CD4-positive, alpha-beta memory T cell (primary cell): ENCODE results near the gene ZNF425. TPM values are rescaled to one million over a fixed set of nuclear protein-coding genes. Genes with fewer than 3 reads are reported as not detected.
"Not testable (repeated sequence)": the region's sequence is repeated elsewhere in the genome, so short reads cannot be mapped to it uniquely, and the experiment has no call there.

Experiments
- CTCF ChIA-PET: fragments of 350-600 bp; sonication (Branson Sonifier 250); formaldehyde crosslinking; loops from one replicate; lab custom pipeline; 2021; ENCODE audit warnings: inconsistent platforms; ENCODE audit not compliant: partially characterized antibody; lab: Charles Lee
- POLR2A ChIA-PET: fragments of 350-600 bp; sonication (Branson Sonifier 250); formaldehyde crosslinking; loops from one replicate; lab custom pipeline; 2021; ENCODE audit not compliant: partially characterized antibody; lab: Charles Lee
- DNase-seq, 5 donors: peaks; one replicate each; pipeline versions ENCODE4 v3.0.0 to v3.0.0-alpha.2; 2020 to 2022; ENCODE audit warnings: mixed read lengths in 1 of 5
- H3K27ac ChIP-seq: one replicate; pipeline ENCODE4 v1.7.0; 2013; ENCODE audit warnings: low read depth, low read length
- H3K27me3 ChIP-seq: 2 replicates; pipeline ENCODE4 v1.7.0; 2013; ENCODE audit warnings: mild to moderate bottlenecking, low read length, moderate library complexity; ENCODE audit not compliant: insufficient read depth
- H3K36me3 ChIP-seq: 2 replicates; pipeline ENCODE4 v1.7.0; 2013; ENCODE audit warnings: mild to moderate bottlenecking, low read length, moderate library complexity; ENCODE audit not compliant: insufficient read depth
- H3K4me1 ChIP-seq: 2 replicates; pipeline ENCODE4 v1.7.0; 2013; ENCODE audit warnings: mild to moderate bottlenecking, low read length, moderate library complexity; ENCODE audit not compliant: insufficient read depth
- H3K4me3 ChIP-seq, 2 donors: one replicate each; pipeline ENCODE4 v1.7.0; 2013; ENCODE audit warnings: low read length in 2 of 2, mild to moderate bottlenecking in 1 of 2
- H3K9me3 ChIP-seq, 2 donors: one replicate each; pipeline ENCODE4 v1.7.0; 2013; ENCODE audit warnings: low read length in 2 of 2, control low read depth in 1 of 2; ENCODE audit not compliant: control insufficient read depth in 1 of 2
- H3K27ac Mint-ChIP-seq, 7 donors: one replicate each; pipeline ENCODE4 v1.8.0; 2020 to 2021; ENCODE audit warnings: mixed read lengths in 7 of 7, mild to moderate bottlenecking in 6 of 7, inconsistent platforms in 3 of 7, moderate library complexity in 3 of 7
- H3K27me3 Mint-ChIP-seq, 2 donors: one replicate each; pipeline ENCODE4 v1.8.0; 2020 to 2021; ENCODE audit warnings: mixed read lengths in 2 of 2
- H3K36me3 Mint-ChIP-seq, 2 donors: one replicate each; pipeline ENCODE4 v1.8.0; 2020 to 2021; ENCODE audit warnings: mixed read lengths in 2 of 2, inconsistent platforms in 1 of 2, mild to moderate bottlenecking in 1 of 2
- H3K4me1 Mint-ChIP-seq, 4 donors: one replicate each; pipeline ENCODE4 v1.8.0; 2020 to 2021; ENCODE audit warnings: mixed read lengths in 4 of 4, mild to moderate bottlenecking in 1 of 4
- H3K4me3 Mint-ChIP-seq, 8 donors: one replicate each; pipeline ENCODE4 v1.8.0; 2020 to 2021; ENCODE audit warnings: mixed read lengths in 8 of 8, mild to moderate bottlenecking in 7 of 8, moderate library complexity in 6 of 8, inconsistent platforms in 3 of 8
- H3K9me3 Mint-ChIP-seq, 8 donors: one replicate each; pipeline ENCODE4 v1.8.0; 2020 to 2021; ENCODE audit warnings: mixed read lengths in 8 of 8, mild to moderate bottlenecking in 5 of 8, inconsistent platforms in 3 of 8, moderate library complexity in 1 of 8
- intact Hi-C: fragments of 100-400 bp; cut with micrococcal nuclease; formaldehyde crosslinking; loops from one replicate; pipeline ENCODE4 v1.15.1; 2023
- polyA plus RNA-seq, 2 donors: library from polyadenylated mRNA; unstranded; fragments of 300-500 nt; fragmentation: Illumina TruSeq; gene quantifications; one replicate each; pipeline ENCODE4 v1.2.3, GENCODE V29; 2021
- total RNA-seq, 2 experiments: library from RNA; stranded (reverse); gene quantifications; one replicate each; pipeline ENCODE4 v1.2.3, GENCODE V29; 2021

Gene ZNF425
- total and polyA plus RNA-seq, 4 experiments from 2014 or later = 0.24 to 4.0 (median 2.5) TPM

GRCh38 chr7:149092244-149092643 is 33.9 kb downstream of the ZNF425 start:
- DNase-seq, H3K9me3 ChIP-seq, H3K27me3 ChIP-seq, H3K4me3 ChIP-seq, H3K9me3 Mint-ChIP-seq, H3K36me3 Mint-ChIP-seq, H3K27ac ChIP-seq, H3K36me3 ChIP-seq, intact Hi-C loops, H3K27me3 Mint-ChIP-seq: not testable (repeated sequence)
- CTCF ChIA-PET = interaction anchor here (0.7 to 1.7 kb wide), 6 partner anchors 20 to 392 kb away, joined by 3 to 7 read pairs (median 3); partner anchors contain the start of genes ZNF398 and ZNF425
- peaks cover 10 to 27% (median 16%) of the 10 kb centered on the region in 4 donors for H3K4me1 Mint-ChIP-seq
- POLR2A ChIA-PET = interaction anchor here (0.6 to 1.1 kb wide), 4 partner anchors 26 to 86 kb away, joined by 4 to 9 read pairs (median 4); partner anchors contain the start of gene ZNF425
- H3K4me3 Mint-ChIP-seq = peak overlapping the region in 6 of 8 donors; percentile 21 to 99 (median 49)
- peaks cover 14% of the 10 kb centered on the region for H3K4me1 ChIP-seq
- H3K27ac Mint-ChIP-seq = peak overlapping the region in 4 of 7 donors; percentile 17 to 88 (median 40)

GRCh38 chr7:149090397-149091195 is 35.5 kb downstream of the ZNF425 start, which contains the start of gene ZNF786:
Gene ZNF786 (minus strand): TSS chr7:149090718. CDS start chr7:149090640, 78 bp downstream.
- POLR2A ChIA-PET = interaction anchor here (0.6 to 2.8 kb wide), 7 partner anchors 19 to 148 kb away, joined by 3 to 13 read pairs (median 8); partner anchors contain the start of genes PDIA4, ZNF398 and ZNF425
- peak within 1 kb of the TSS; percentile 76 to 99 for H3K4me3 ChIP-seq
- H3K27me3 Mint-ChIP-seq = no peaks in the 10 kb centered on the region
- H3K27ac Mint-ChIP-seq = peak within 1 kb of the TSS; percentile 88 to 100 (median 99)
- CTCF ChIA-PET = interaction anchor here (0.6 to 1.0 kb wide), 7 partner anchors 18 to 96 kb away, joined by 3 to 10 read pairs (median 3); partner anchors contain the start of genes ZNF398 and ZNF425
- H3K9me3 ChIP-seq = no peaks in the 10 kb centered on the region
- peaks cover 13 to 36% (median 18%) of the 10 kb centered on the region in 4 donors for H3K4me1 Mint-ChIP-seq
- intact Hi-C loops = loop anchor here (1.0 kb wide), 8 partner anchors 24 to 206 kb away; partner anchors contain the start of genes EZH2, PDIA4, ZNF398 and ZNF425
- H3K4me3 Mint-ChIP-seq = peak within 1 kb of the TSS; percentile 95 to 100 (median 99)
- H3K27ac ChIP-seq = peak within 1 kb of the TSS; percentile 88
- no peaks in the 10 kb centered on the region for H3K36me3 ChIP-seq
- DNase-seq = peak; percentile 89 to 91 (median 91)
- H3K9me3 Mint-ChIP-seq = no peaks in the 10 kb centered on the region
- H3K4me1 ChIP-seq = peaks cover 14% of the 10 kb centered on the region
- H3K27me3 ChIP-seq = no peaks in the 10 kb centered on the region
- peaks cover 3 to 8% of the 10 kb centered on the region in 2 donors for H3K36me3 Mint-ChIP-seq

GRCh38 chr7:149087376-149087775 is 38.7 kb downstream of the ZNF425 start:
- peak overlapping the region in 1 of 8 donors; percentile 57 for H3K4me3 Mint-ChIP-seq
- no peaks in the 10 kb centered on the region for H3K9me3 ChIP-seq
- peaks cover 14% of the 10 kb centered on the region for H3K4me1 ChIP-seq
- intact Hi-C loops = no loop called here
- no peak for DNase-seq
- no peak overlapping the region for H3K27ac ChIP-seq
- H3K4me1 Mint-ChIP-seq = peaks cover 13 to 36% (median 19%) of the 10 kb centered on the region in 4 donors
- no peak overlapping the region for H3K4me3 ChIP-seq
- peak overlapping the region in 3 of 7 donors; percentile 4 to 59 (median 54) for H3K27ac Mint-ChIP-seq
- no peaks in the 10 kb centered on the region for H3K36me3 ChIP-seq
- no peaks in the 10 kb centered on the region for H3K27me3 ChIP-seq
- POLR2A ChIA-PET = interaction anchor here (1.0 kb wide), 1 partner anchor 39 kb away, joined by 3 read pairs; no protein-coding TSS in a partner anchor
- no peaks in the 10 kb centered on the region for H3K27me3 Mint-ChIP-seq
- H3K36me3 Mint-ChIP-seq = peaks cover 17 to 19% of the 10 kb centered on the region in 2 donors
- CTCF ChIA-PET = interaction anchor here (0.7 to 4.0 kb wide), 2 partner anchors 60 to 82 kb away, joined by 3 to 19 read pairs; partner anchors contain the start of gene ZNF398
- no peaks in the 10 kb centered on the region for H3K9me3 Mint-ChIP-seq

GRCh38 chr7:149085866-149086265 is 40.3 kb downstream of the ZNF425 start:
- ChIA-PET CTCF (interaction anchor here (0.6 to 5.0 kb wide), 4 partner anchors 20 to 80 kb away, joined by 3 to 28 read pairs (median 6); no protein-coding TSS in a partner anchor), POLR2A (interaction anchor here (1.3 kb wide), 1 partner anchor 20 kb away, joined by 3 read pairs; no protein-coding TSS in a partner anchor)
- H3K27ac Mint-ChIP-seq = peak overlapping the region in 3 of 7 donors; percentile 11 to 75 (median 12)
- Histone ChIP-seq H3K9me3 (no peaks in the 10 kb centered on the region), H3K27ac (no peak overlapping the region), H3K27me3 (no peaks in the 10 kb centered on the region), H3K4me1 (peaks cover 14% of the 10 kb centered on the region), H3K36me3 (no peaks in the 10 kb centered on the region), H3K4me3 (no peak overlapping the region)
- peaks cover 10 to 33% (median 16%) of the 10 kb centered on the region in 4 donors for H3K4me1 Mint-ChIP-seq
- H3K9me3 Mint-ChIP-seq = no peaks in the 10 kb centered on the region
- intact Hi-C loops = no loop called here
- H3K4me3 Mint-ChIP-seq = no peak overlapping the region
- H3K27me3 Mint-ChIP-seq = no peaks in the 10 kb centered on the region
- no peak for DNase-seq
- H3K36me3 Mint-ChIP-seq = peaks cover 16 to 19% of the 10 kb centered on the region in 2 donors

GRCh38 chr7:149084407-149084806 is 41.7 kb downstream of the ZNF425 start:
- ChIA-PET POLR2A (interaction anchor here (1.3 kb wide), 1 partner anchor 18 kb away, joined by 3 read pairs; no protein-coding TSS in a partner anchor), CTCF (interaction anchor here (1.4 to 5.0 kb wide), 3 partner anchors 18 to 79 kb away, joined by 5 to 28 read pairs (median 9); partner anchors contain the start of gene ZNF398)
- Mint-ChIP-seq H3K9me3 (no peaks in the 10 kb centered on the region), H3K4me1 (peaks cover 9 to 33% (median 14%) of the 10 kb centered on the region in 4 donors), H3K4me3 (no peak overlapping the region), H3K36me3 (peaks cover 23 to 28% of the 10 kb centered on the region in 2 donors), H3K27me3 (no peaks in the 10 kb centered on the region), H3K27ac (peak overlapping the region in 2 of 7 donors; percentile 55 to 65)
- Histone ChIP-seq H3K27ac (no peak overlapping the region), H3K36me3 (no peaks in the 10 kb centered on the region), H3K4me3 (no peak overlapping the region), H3K27me3 (no peaks in the 10 kb centered on the region), H3K4me1 (peaks cover 7% of the 10 kb centered on the region), H3K9me3 (no peaks in the 10 kb centered on the region)
- DNase-seq = no peak
- intact Hi-C loops = no loop called here

- Mint-ChIP-seq H3K27ac (peak overlapping the region in 2 of 7 donors; percentile 8 to 42), H3K9me3 (no peaks in the 10 kb centered on the region), H3K27me3 (no peaks in the 10 kb centered on the region), H3K4me1 (peaks cover 4 to 16% (median 10%) of the 10 kb centered on the region in 4 donors), H3K4me3 (no peak overlapping the region), H3K36me3 (peaks cover 26 to 31% of the 10 kb centered on the region in 2 donors)
- Histone ChIP-seq H3K27ac (no peak overlapping the region), H3K27me3 (no peaks in the 10 kb centered on the region), H3K36me3 (no peaks in the 10 kb centered on the region), H3K4me1 (no peaks in the 10 kb centered on the region), H3K9me3 (no peaks in the 10 kb centered on the region), H3K4me3 (no peak overlapping the region)
- ChIA-PET CTCF (interaction anchor here (5.0 kb wide), 1 partner anchor 16 kb away, joined by 28 read pairs; no protein-coding TSS in a partner anchor), POLR2A (no interaction called here)
- intact Hi-C loops = no loop called here
- no peak for DNase-seq
Observed at GRCh38 chr7:149081914-149082313, 44.2 kb downstream of the ZNF425 start.
